ENCODE data around the gene FBXL2.

The FBXL2 gene

GRCh38 chr3:33277193-33277882 lies at the start of gene FBXL2:
Gene FBXL2, plus strand, starts transcription at chr3:33277442. Its CDS starts 71 bp downstream, at chr3:33277513.
- no peak for DNase-seq

- DNase-seq: no peak
Measured at GRCh38 chr3:33229066-33229465, 48.2 kb upstream of the FBXL2 start.

- no peak for DNase-seq
Measured at GRCh38 chr3:33229947-33230346, 47.3 kb upstream of the FBXL2 start.

GRCh38 chr3:33231756-33232465 lies 45.3 kb upstream of the FBXL2 start:
- DNase-seq: no peak

GRCh38 chr3:33233884-33234283 lies 43.4 kb upstream of the FBXL2 start:
- no peak for DNase-seq

GRCh38 chr3:33236005-33236404 lies 41.2 kb upstream of the FBXL2 start:
- DNase-seq: no peak

GRCh38 chr3:33237439-33237838 lies 39.8 kb upstream of the FBXL2 start:
- no peak for DNase-seq

GRCh38 chr3:33238923-33239322 lies 38.3 kb upstream of the FBXL2 start:
- no peak for DNase-seq

GRCh38 chr3:33240261-33240660 lies 37.0 kb upstream of the FBXL2 start:
- no peak for DNase-seq

- no peak for DNase-seq
Measured at GRCh38 chr3:33246786-33247185, 30.5 kb upstream of the FBXL2 start.

GRCh38 chr3:33250712-33251111 lies 26.5 kb upstream of the FBXL2 start:
- DNase-seq: no peak

- no peak for DNase-seq
Measured at GRCh38 chr3:33256249-33256648, 21.0 kb upstream of the FBXL2 start.

- no peak for DNase-seq
Measured at GRCh38 chr3:33260104-33260503, 17.1 kb upstream of the FBXL2 start.

- no peak for DNase-seq
Measured at GRCh38 chr3:33269385-33269784, 7.9 kb upstream of the FBXL2 start.

GRCh38 chr3:33271324-33271723 lies 5.9 kb upstream of the FBXL2 start:
- no peak for DNase-seq

- DNase-seq: no peak
Measured at GRCh38 chr3:33273628-33274027, 3.6 kb upstream of the FBXL2 start.

GRCh38 chr3:33278163-33278562 lies 921 bp downstream of the FBXL2 start:
- no peak for DNase-seq

- no peak for DNase-seq
Measured at GRCh38 chr3:33287672-33288282, 10.5 kb downstream of the FBXL2 start.

GRCh38 chr3:33299395-33300081 lies 22.3 kb downstream of the FBXL2 start:
- no peak for DNase-seq

GRCh38 chr3:33312361-33312760 lies 35.1 kb downstream of the FBXL2 start:
- no peak for DNase-seq

- no peak for DNase-seq
Measured at GRCh38 chr3:33313331-33313730, 36.1 kb downstream of the FBXL2 start.

GRCh38 chr3:33314993-33315392 lies 37.8 kb downstream of the FBXL2 start:
- no peak for DNase-seq

GRCh38 chr3:33315826-33316225 lies 38.6 kb downstream of the FBXL2 start:
- no peak for DNase-seq
